Fibroblast of skin of left biceps (primary cell): Measurements from ENCODE around the gene TMEM143.
"Not testable (repeated sequence)": the region's sequence is repeated elsewhere in the genome, so short reads cannot be mapped to it uniquely, and the experiment has no call there.

Source experiments
- DNase-seq, 2 experiments: peaks; one replicate each; pipeline ENCODE4 v3.0.0-alpha.2; 2013; ENCODE audit warnings: low read depth in 2 of 2

TMEM143 gene

DNA sequence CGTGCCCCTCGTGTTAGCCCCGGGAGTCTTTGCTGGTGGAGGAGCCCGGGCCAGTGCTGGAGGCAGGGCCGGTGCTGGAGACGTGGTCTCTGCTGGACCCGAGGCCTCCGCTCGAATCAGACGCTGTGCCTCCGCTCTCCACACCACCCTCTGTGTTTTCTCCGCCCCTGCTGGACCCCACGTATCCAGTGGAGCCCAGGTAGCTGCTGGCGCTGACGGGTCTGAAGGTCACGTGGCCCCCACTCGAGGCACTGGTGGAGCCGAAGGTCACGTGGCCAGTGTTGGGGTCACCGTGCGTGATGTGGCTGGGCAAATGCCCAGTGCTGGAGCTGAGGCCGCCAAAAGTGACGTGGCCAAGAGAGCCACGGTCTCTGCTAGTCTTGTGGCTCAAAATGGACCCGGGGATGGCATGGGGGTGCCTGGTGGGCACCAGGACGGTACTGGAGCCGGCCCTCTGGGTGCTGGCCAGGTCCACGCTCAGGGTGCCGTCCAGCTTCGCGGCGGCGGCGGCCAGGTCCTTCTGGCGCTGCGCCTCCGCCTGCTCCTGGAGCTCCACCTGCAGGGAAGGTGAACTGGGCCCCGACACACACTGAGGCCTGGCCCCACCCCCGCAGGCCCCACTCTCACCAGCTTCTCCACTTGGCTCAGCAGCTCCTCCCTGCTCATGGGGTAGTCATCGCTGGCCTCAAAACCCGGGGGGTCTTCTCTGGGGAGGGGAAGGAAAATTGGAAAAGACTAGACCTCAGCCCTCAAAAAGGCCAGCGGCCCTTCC is 66.6 kb downstream of the TMEM143 start:
- no peak for DNase-seq

DNA sequence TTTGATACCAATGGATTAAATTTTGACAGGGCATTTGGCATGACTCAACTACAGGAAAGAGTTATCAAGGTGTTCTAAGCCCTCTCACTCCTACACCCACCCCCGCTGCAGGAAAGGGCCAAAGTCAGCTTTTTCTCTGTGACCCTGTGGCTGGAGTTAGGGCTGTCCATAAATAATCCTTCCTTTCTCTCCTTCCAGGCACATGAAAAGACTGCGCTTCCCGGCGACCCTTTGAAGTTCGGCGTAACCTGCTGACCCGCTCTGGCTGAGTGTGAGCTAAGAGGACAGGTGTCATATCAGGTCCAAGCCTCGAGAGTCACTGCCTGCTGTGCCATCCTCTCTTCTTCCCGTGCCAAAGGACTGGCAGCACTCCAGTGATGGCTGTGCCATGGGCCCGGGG is 68.3 kb downstream of the TMEM143 start:
- no peak for DNase-seq

DNA sequence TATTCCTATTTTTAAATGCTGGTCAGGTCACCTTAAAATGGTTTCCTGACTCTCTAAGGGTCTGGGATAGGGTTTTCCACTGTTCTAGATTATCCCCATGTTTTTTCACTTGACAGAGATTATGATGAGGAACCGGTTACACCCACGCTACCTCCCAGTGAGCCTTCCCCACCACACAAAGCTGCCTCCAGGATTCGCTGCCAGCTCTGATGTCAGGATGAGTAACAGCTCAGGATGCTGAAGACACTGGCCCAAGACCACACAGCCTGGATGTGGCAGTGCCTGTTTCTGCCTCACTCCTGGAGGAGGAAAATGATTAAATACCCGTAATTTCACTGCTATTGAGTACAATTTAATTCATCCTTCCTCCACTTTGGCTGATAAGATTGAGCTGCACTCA is 70.9 kb downstream of the TMEM143 start:
- peak in 1 of 2 experiments; percentile 57 for DNase-seq

DNA sequence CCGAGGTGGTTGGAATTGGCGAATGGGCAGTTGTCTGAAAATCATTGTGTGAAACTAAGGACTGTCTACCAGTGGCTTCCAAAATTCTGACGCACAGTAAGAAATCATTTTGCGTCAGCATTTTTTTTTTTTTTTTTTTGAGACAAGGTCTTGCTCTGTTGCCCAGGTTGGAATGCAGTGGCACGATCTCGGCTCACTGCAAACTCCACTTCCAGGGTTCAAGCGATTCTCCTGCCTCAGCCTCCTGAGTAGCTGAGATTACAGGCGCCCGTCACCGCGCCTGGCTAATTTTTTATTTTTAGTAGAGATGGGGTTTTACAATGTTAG is 72.3 kb downstream of the TMEM143 start:
- not testable (repeated sequence) for DNase-seq

DNA sequence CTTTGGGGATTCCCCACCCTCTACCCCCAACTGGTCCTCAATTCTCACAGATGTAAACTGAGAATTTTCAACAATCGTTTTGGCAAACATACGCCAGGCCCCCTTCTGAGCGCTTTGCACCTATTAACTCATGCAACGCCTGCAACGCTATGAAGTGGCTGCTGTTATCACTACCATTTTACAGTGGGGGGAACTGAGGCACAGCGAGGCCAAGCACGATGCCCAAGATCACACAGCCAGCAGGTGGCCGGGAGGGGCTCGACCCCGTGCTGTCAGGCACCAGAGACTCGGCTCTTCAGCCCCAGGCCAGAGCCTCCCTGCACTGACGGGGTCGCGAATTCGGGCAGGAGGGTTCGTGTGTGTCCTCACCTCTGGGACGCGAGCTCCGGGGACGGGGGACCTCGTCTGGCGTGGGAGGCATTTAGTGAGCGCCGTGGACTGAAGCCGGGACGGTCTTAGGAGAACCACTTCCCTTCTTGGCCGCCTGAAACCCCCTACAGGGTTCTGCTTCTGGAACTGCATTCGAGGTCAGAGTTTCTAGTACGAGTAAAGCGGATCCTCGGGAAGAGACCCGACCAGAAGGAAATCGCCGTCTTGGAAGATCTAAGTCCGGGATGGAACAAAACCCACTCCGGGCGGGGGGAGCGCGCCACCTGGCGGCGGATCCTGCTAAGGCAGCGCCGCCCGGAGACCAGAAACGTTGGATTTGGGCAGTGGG is 72.8 kb downstream of the TMEM143 start:
- DNase-seq: peak in 1 of 2 experiments; percentile 57

DNA sequence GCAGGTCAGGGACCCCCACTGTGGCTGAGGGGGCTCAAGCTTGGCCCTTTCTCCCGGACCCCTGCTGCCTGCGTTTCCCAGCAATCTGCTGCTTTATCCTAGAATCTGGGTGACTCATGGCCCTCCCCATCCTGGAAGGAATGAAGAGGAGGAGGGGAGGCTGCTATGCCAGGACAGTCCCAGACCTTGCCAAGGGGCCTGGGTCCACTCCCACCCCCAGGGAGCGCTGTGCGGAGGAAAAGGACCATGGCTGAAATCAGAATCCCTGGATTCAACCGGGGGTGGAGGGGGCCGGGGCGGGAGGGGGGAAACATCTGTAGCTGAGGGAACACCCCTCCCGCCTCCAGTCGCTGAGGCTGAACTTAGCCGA is 73.4 kb downstream of the TMEM143 start:
- no peak for DNase-seq

DNA sequence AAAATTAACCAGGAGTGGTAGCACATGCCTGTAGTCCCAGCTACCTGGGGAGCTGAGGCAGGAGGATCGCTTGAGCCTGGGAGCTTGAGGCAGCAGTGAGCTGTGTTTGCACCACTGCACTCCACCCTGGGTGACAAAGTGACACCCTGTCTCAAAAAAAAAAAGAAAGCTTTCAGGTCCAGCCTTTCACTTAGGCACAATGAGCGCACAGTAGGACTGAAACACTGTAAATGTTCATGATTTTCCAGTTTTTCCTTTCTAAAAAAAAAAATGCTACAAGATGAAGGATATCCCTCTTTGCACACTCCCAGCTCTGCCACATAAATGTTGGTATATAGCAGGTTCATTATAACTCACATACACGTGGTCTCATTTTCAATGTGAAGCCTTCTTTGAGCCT is 76.0 kb downstream of the TMEM143 start:
- no peak for DNase-seq

DNA sequence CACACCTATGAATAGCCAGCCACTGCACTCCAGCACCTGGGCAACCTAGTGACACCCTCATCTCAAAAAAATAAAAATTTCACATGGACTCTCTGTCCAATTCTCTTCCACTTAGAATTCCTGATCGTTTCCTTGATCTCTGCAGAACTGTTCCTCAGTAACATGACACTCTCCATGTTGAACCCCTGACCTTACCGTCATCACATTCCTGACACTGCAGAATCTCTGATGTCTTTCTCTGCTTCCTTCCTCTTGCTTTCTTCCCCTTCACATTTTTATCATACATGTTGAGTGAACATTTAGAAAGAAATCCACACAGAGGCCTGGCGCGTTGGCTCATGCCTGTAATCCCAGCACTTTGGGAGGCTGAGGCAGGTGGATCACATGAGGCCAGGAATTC is 78.8 kb downstream of the TMEM143 start:
- no peak for DNase-seq

DNA sequence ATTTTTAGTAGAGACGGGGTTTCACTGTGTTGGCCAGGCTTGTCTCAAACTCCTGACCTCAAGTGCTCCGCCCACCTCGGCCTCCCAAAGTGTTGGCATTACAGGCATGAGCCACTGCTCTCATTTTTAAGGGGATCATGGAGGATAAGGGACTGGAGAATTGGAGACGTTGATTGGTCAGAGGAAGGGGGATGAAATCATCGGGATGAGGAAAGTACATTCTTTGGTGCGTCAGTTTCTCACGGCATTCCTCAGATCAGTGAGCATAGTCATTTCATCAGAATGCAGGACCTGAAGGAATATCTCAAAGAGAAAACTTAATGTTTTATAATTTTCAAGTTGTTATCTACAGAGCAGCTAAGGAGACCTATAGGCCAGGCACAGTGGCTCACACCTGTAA is 79.8 kb downstream of the TMEM143 start:
- peak; percentile 69 to 71 for DNase-seq
